IMR-90 (cell line): ENCODE measurements around the gene KLF13. TPM values are rescaled to one million over a fixed set of nuclear protein-coding genes. Genes with fewer than 3 reads are reported as not detected.

ENCODE experiments used
- ATAC-seq: fragments of 200-7000 bp; cut with Tn5 transposase; 2 replicates; pipeline ENCODE4 v1.9.1; 2020; ENCODE audit warnings: low read depth, mild to moderate bottlenecking, moderate library complexity
- BruUV-seq: library from RNA; stranded (reverse); fragments of 400-500 nt; replicated peaks from 2 replicates; lab custom pipeline; 2021; lab: Mats Ljungman, UMichigan
- CTCF ChIA-PET: fragments of 300-600 bp; formaldehyde crosslinking; extraction: SDS; loops from one replicate; lab custom pipeline; 2021; ENCODE audit warnings: antibody characterized with exemption; lab: Yijun Ruan, JAX
- POLR2A ChIA-PET: fragments of 300-600 bp; sonication (Branson Sonifier 250); formaldehyde crosslinking; loops from one replicate; lab custom pipeline; 2022; ENCODE audit warnings: antibody characterized with exemption; ENCODE audit not compliant: unreplicated experiment; lab: Charles Lee
- DNase-seq: peaks from one replicate; pipeline ENCODE4 v3.0.0; 2013
- H2AFZ ChIP-seq: replicated peaks from 2 replicates; pipeline ENCODE3; 2013; ENCODE audit warnings: low read length, mild to moderate bottlenecking; ENCODE audit not compliant: poor library complexity
- H2AK5ac ChIP-seq: 2 replicates; pipeline ENCODE4 v1.6.1; 2013; ENCODE audit warnings: low read depth, low read length, inconsistent platforms
- H2AK9ac ChIP-seq: replicated peaks from 2 replicates; pipeline ENCODE3; 2013; ENCODE audit warnings: mild to moderate bottlenecking, low read depth, low read length, moderate library complexity; ENCODE audit not compliant: poor library complexity
- H2BK120ac ChIP-seq: 2 replicates; pipeline ENCODE4 v1.6.1; 2013; ENCODE audit warnings: low read depth, low read length, inconsistent platforms
- H2BK15ac ChIP-seq: 3 replicates; pipeline ENCODE4 v1.6.1; 2013; ENCODE audit warnings: low read depth, low read length, inconsistent platforms
- H2BK20ac ChIP-seq: 2 replicates; pipeline ENCODE4 v1.6.1; 2013; ENCODE audit warnings: low read depth, mild to moderate bottlenecking, inconsistent platforms, low read length, moderate library complexity
- H2BK5ac ChIP-seq: 2 replicates; pipeline ENCODE4 v1.6.1; 2013; ENCODE audit warnings: mild to moderate bottlenecking, low read depth, low read length, inconsistent platforms; ENCODE audit not compliant: poor library complexity, severe bottlenecking
- H3K14ac ChIP-seq: replicated peaks from 2 replicates; pipeline ENCODE4 v1.6.1; 2013; ENCODE audit warnings: low read depth, low read length, inconsistent platforms
- H3K18ac ChIP-seq: 2 replicates; pipeline ENCODE4 v1.6.1; 2013; ENCODE audit warnings: low read depth, low read length, control low read depth
- H3K23ac ChIP-seq: 2 replicates; pipeline ENCODE4 v1.6.1; 2013; ENCODE audit warnings: low read depth, low read length, inconsistent platforms
- H3K27ac ChIP-seq: 2 replicates; pipeline ENCODE4 v1.5.1; 2013; ENCODE audit warnings: mild to moderate bottlenecking, control low read depth, low read length; ENCODE audit not compliant: insufficient read depth
- H3K27me3 ChIP-seq: 2 replicates; pipeline ENCODE4 v1.6.1; 2013; ENCODE audit warnings: low read length; ENCODE audit not compliant: control insufficient read depth, insufficient read depth
- H3K36me3 ChIP-seq: 2 replicates; pipeline ENCODE4 v1.6.1; 2013; ENCODE audit warnings: low read length, mixed read lengths; ENCODE audit not compliant: control insufficient read depth, insufficient read depth
- H3K4ac ChIP-seq: 2 replicates; pipeline ENCODE4 v1.6.1; 2013; ENCODE audit warnings: low read depth, low read length, inconsistent platforms
- H3K4me1 ChIP-seq: 2 replicates; pipeline ENCODE4 v1.6.1; 2013; ENCODE audit warnings: low read length, mixed read lengths; ENCODE audit not compliant: control insufficient read depth, insufficient read depth
- H3K4me2 ChIP-seq: 2 replicates; pipeline ENCODE4 v1.6.1; 2013; ENCODE audit warnings: low read depth, mild to moderate bottlenecking, control low read depth, low read length, moderate library complexity
- H3K4me3 ChIP-seq: 2 replicates; pipeline ENCODE4 v1.5.1; 2013; ENCODE audit warnings: low read depth, mild to moderate bottlenecking, control low read depth, low read length, moderate library complexity; ENCODE audit not compliant: insufficient read depth
- H3K56ac ChIP-seq: 2 replicates; pipeline ENCODE4 v1.6.1; 2013; ENCODE audit warnings: low read length, inconsistent platforms; ENCODE audit not compliant: insufficient read depth; ENCODE audit errors: extremely low read depth
- H3K79me1 ChIP-seq, 2 experiments: 2 replicates each; pipeline ENCODE4 v1.6.1; 2013; ENCODE audit warnings: low read length in 2 of 2, inconsistent platforms in 1 of 2, low read depth in 1 of 2
- H3K9ac ChIP-seq: 2 replicates; pipeline ENCODE4 v1.6.1; 2013; ENCODE audit warnings: low read depth, low read length, control low read depth
- H3K9me1 ChIP-seq: 2 replicates; pipeline ENCODE4 v1.6.1; 2013; ENCODE audit warnings: low read length, inconsistent platforms; ENCODE audit not compliant: insufficient read depth
- H3K9me3 ChIP-seq: 2 replicates; pipeline ENCODE4 v1.6.1; 2013; ENCODE audit warnings: low read length; ENCODE audit not compliant: control insufficient read depth, insufficient read depth
- H4K20me1 ChIP-seq: 2 replicates; pipeline ENCODE4 v1.6.1; 2013; ENCODE audit warnings: low read length, inconsistent platforms; ENCODE audit not compliant: insufficient read depth
- H4K5ac ChIP-seq: 2 replicates; pipeline ENCODE4 v1.6.1; 2013; ENCODE audit warnings: mild to moderate bottlenecking, low read depth, low read length, control low read depth
- H4K8ac ChIP-seq, 2 experiments: 2 replicates each; pipeline ENCODE4 v1.6.1; 2013; ENCODE audit warnings: low read depth in 2 of 2, low read length in 2 of 2, control low read depth in 1 of 2, inconsistent platforms in 1 of 2
- H4K91ac ChIP-seq: 2 replicates; pipeline ENCODE4 v1.6.1; 2013; ENCODE audit warnings: low read depth, low read length, inconsistent platforms; ENCODE audit not compliant: insufficient read depth
- BHLHE40 ChIP-seq: fragments of 150-350 bp; IDR thresholded peaks from 2 replicates; pipeline ENCODE4 v1.6.1; 2016; ENCODE audit warnings: mild to moderate bottlenecking, low read depth, low read length
- CHD1 ChIP-seq: IDR thresholded peaks from 2 replicates; pipeline ENCODE4 v1.6.1; 2012; ENCODE audit warnings: low read depth, low read length, improper control_type of control experiment
- FOS ChIP-seq: fragments of 150-350 bp; IDR thresholded peaks from 2 replicates; pipeline ENCODE4 v1.6.1; 2016; ENCODE audit warnings: low read depth, low read length
- MAZ ChIP-seq: IDR thresholded peaks from 2 replicates; pipeline ENCODE4 v1.6.1; 2012; ENCODE audit warnings: low read depth, mild to moderate bottlenecking, low read length, improper control_type of control experiment, moderate library complexity, borderline replicate concordance
- NFE2L2 ChIP-seq: fragments of 150-350 bp; IDR thresholded peaks from 2 replicates; pipeline ENCODE4 v1.6.1; 2016; ENCODE audit warnings: low read depth, mild to moderate bottlenecking, low read length
- POLR2A ChIP-seq: IDR thresholded peaks from 2 replicates; pipeline ENCODE4 v1.6.1; 2012; ENCODE audit warnings: mild to moderate bottlenecking, low read depth, low read length
- WGBS, 2 experiments: methylation state at CpG; one replicate each; pipeline versions ENCODE4 v1.1.5 to v1.1.7; 2013; ENCODE audit warnings: missing lambda C conversion rate in 2 of 2; ENCODE audit not compliant: insufficient read length in 1 of 2; ENCODE audit errors: extremely low coverage in 2 of 2; 5-methylcytosine and 5-hydroxymethylcytosine counted together
- dilution Hi-C: fragments of 300-500 bp; cut with HindIII; formaldehyde crosslinking; loops from one replicate; pipeline ENCODE4 v1.14.3; 2018; ENCODE audit warnings: low sequenced_read_pairs; ENCODE audit not compliant: unreplicated experiment
- in situ Hi-C: fragments of 300-500 bp; cut with MboI; formaldehyde crosslinking; loops from 3 replicates; pipeline ENCODE4 v1.14.3; 2019; ENCODE audit warnings: low sequenced_read_pairs, inconsistent platforms, mixed read lengths
- intact Hi-C: fragments of 100-400 bp; cut with micrococcal nuclease; formaldehyde crosslinking; loops from 2 replicates; pipeline ENCODE4 v1.10.0; 2022
- polyA plus RNA-seq, 3 experiments: library from polyadenylated mRNA; depleted of rRNA; stranded (reverse); fragments of >200 nt; gene quantifications; 2 replicates each; pipeline ENCODE4 v1.2.3, GENCODE V29; 2012; ENCODE audit warnings: low replicate concordance in 1 of 3
- total RNA-seq: library from RNA; depleted of rRNA; stranded (reverse); fragments of >200 nt; gene quantifications from 2 replicates; pipeline ENCODE4 v1.2.3, GENCODE V29; 2012

Gene KLF13
- total and polyA plus RNA-seq, 2 of the 4 experiments (the other 2 are of a cell fraction), result 9.5 to 10.6 TPM

DNA sequence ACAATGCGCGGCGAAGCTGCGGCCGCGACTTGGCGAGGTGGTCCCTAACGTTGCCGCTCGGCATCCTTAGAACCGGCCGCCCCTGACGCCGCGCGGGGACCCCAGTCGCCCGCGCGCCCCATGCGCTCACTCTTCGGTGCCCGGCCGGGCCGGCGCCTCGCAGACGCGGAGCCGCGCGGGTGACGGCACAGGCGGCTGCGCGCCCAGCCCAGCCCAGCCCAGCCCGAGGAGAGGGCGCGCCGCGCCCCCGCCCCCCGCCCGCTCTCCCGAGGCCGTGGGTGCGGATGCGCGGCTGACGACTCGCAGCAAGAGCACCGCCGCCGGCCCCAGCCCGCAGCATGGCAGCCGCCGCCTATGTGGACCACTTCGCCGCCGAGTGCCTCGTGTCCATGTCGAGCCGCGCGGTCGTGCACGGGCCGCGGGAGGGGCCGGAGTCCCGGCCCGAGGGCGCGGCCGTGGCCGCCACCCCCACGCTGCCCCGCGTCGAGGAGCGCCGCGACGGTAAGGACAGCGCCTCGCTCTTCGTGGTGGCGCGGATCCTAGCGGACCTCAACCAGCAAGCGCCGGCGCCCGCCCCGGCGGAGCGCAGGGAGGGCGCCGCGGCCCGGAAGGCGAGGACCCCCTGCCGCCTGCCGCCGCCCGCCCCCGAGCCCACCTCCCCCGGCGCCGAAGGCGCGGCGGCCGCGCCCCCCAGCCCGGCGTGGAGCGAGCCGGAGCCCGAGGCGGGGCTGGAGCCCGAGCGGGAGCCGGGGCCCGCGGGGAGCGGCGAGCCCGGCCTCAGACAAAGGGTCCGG is 437 bp downstream of the KLF13 start:
- H3K4ac ChIP-seq, result no peak overlapping the region; the same call in 1 of the 2 replicates
- no peak overlapping the region; the same call in 1 of the 2 replicates for H3K14ac ChIP-seq
- no TSS peak for BruUV-seq
- H2AK5ac ChIP-seq, result no peak overlapping the region
- intact Hi-C loops (loop anchor here (1.0 to 10.0 kb wide), 7 partner anchors 64 to 425 kb away; partner anchors contain the start of genes FAN1 and MTMR10), dilution Hi-C loops (no loop called here), in situ Hi-C loops (loop anchor here (10.0 kb wide), 1 partner anchor 158 kb away; no protein-coding TSS in a partner anchor)
- ChIA-PET CTCF (interaction anchor here (0.8 kb wide), 1 partner anchor 108 kb away, joined by 4 read pairs; no protein-coding TSS in a partner anchor), POLR2A (no interaction called here)
- peaks cover 18 to 48% of the 10 kb centered on the region in 2 experiments for H3K79me1 ChIP-seq
- peaks cover 7% of the 10 kb centered on the region for H3K4me1 ChIP-seq
- no peaks in the 10 kb centered on the region for H3K27me3 ChIP-seq
- peak overlapping the region; percentile 86 for H2AK9ac ChIP-seq
- H3K9me1 ChIP-seq, result peaks cover 9% of the 10 kb centered on the region
- DNase-seq, result peak; percentile 64
- peak; percentile 29; the same call in 1 of the 2 replicates for TF ChIP-seq CHD1
- peak; percentile 33; the same call in 1 of the 2 replicates for TF ChIP-seq MAZ
- TF ChIP-seq FOS, result no peak
- TF ChIP-seq NFE2L2, result no peak
- 0 out of 2 replicates have a peak, but pooled peaks have one; percentile 3 for TF ChIP-seq BHLHE40
- peak; percentile 75; the same call in 1 of the 2 replicates for TF ChIP-seq POLR2A
- no peak overlapping the region for H4K8ac ChIP-seq
- no peak overlapping the region; the same call in 1 of the 2 replicates for H3K23ac ChIP-seq
- 0% methylated on average over 63 of the region's 130 CpGs; no CpG with 5 or more reads in 1 of the 2 experiments for WGBS, 2 experiments
- H2BK120ac ChIP-seq, result peak overlapping the region; percentile 53; the same call in 1 of the 2 replicates
- no peaks in the 10 kb centered on the region for H3K36me3 ChIP-seq
- peak; percentile 50 for ATAC-seq
- peak overlapping the region; percentile 78 for H3K9ac ChIP-seq
- H2BK15ac ChIP-seq, result no peak overlapping the region
- peak overlapping the region; percentile 86 for H3K4me3 ChIP-seq
- H2AFZ ChIP-seq, result peak overlapping the region; percentile 89
- H4K5ac ChIP-seq, result no peak overlapping the region
- H4K20me1 ChIP-seq, result peaks cover 36% of the 10 kb centered on the region
- H3K27ac ChIP-seq, result peak overlapping the region; percentile 74
- H3K9me3 ChIP-seq, result no peaks in the 10 kb centered on the region
- H3K18ac ChIP-seq, result no peak overlapping the region
- no peak overlapping the region for H2BK20ac ChIP-seq
- H3K4me2 ChIP-seq, result peak overlapping the region; percentile 32; the same call in 1 of the 2 replicates
- H4K91ac ChIP-seq, result no peak overlapping the region
- peak overlapping the region; percentile 88 for H2BK5ac ChIP-seq
- H3K56ac ChIP-seq, result no peak overlapping the region
